HG02970 (cell line): ENCODE data around the gene CLTC.

Experiments used
- ATAC-seq: cut with Tn5 transposase; IDR thresholded peaks from one replicate; pipeline ENCODE4 v1.9.1; 2021; ENCODE audit warnings: mild to moderate bottlenecking, moderate library complexity, moderate number of reproducible peaks; ENCODE audit not compliant: unreplicated experiment, low FRiP score

The CLTC gene

DNA sequence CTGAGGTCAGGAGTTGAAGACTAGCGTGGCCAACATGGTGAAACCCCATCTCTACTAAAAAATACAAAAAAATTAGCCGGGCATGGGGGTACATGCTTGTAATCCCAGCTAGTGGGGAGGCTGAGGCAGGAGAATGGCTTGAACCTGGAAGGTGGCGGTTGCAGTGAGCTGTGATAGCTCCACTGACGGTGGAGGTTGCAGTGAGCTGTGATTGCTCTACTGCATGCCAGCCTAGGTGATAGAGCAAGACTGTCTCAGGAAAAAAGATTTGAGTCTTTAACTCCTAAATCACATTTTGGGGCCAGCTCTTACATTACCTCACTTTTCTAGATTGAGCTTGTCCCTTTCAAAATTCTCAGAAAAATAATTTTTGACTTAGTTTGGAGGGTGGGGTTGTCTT, 102.9 kb downstream of the CLTC start:
- ATAC-seq, result no peak

DNA sequence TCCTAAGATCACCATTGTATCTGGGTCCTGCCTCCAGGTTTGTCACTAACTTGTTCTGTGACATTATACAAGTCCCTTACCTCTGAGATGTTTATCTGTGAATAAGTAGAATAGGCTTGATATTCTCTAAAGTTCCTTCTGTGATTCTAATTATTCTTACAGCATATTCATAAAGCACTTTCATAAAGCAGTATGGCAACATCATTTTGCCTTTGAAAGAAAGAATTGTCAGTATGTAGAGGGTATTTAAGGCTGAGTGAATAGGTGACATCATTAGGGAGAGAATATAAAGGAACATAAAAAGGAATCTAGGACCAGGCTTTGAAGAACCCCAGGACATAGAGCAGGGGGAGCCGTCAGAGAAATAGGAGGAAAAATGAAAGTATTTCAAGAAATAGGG, 103.3 kb downstream of the CLTC start:
- no peak for ATAC-seq

DNA sequence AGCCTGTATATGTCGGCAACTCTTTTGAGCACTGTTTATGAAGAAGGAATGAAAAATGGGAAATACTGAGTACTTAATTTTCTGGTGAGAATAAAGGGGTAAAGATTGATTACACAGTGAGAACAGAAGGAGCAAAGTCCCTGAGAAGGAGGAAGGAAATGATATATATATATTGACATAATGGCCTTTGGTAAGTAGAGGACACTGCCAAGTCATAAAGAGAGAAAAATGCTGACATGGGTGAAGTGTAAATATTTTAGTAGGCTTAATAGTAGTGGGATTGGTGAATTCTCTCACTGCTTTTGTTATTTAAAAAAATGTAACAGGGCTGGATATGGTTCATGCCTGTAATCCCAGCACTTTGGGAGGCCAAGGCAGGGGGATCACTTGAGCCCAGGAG, 103.9 kb downstream of the CLTC start:
- ATAC-seq, result no peak

DNA sequence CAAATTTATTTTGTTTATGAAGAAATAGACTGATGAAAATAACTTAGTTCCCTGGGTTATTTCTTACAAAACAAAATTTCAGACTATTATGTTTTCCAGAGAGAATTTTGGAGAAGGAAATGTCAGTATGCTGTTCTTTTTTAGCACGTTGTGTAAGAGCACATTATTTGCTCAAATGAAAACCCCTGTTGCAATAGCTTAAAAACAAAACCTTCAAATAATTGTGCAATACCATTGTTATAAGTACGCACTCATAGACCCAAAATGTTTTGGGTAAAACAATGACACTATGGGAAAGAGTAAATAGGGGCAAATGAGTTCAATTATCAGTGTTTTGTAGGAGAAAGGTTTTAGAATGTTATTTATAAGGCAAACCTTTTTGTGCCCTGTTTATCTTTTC, 106.0 kb downstream of the CLTC start:
- no peak for ATAC-seq

DNA sequence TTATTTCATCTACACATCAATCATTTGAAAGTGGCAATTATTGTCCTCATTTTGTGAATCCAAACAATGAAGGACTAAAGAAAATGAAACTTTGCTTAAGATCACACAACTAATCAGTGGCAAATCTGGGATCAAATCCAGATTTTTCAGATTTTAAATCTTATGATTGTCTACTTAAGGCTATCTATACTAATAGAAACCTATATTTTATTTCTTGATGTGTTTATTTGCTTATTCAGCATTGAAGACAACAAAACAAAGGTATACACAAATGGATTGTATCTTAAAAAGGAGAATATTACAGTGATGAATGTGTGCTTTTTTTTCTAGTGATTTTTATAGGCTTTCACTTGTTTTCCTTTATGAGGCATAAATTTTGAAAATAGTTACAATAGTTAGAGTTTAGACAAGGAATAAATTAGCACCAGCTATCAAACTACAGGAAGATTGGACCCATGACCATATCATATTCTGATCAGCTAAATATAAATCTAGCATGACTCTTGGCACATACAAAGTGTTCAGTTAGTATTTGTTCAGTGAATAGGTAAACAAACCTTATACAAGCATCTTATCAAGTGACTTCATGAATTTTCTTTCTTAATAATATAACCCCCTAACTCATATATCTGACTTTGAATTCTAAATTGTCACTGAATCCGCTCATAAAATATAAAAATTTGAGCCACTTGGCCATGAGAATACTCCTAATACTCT, 108.3 kb downstream of the CLTC start:
- no peak for ATAC-seq

DNA sequence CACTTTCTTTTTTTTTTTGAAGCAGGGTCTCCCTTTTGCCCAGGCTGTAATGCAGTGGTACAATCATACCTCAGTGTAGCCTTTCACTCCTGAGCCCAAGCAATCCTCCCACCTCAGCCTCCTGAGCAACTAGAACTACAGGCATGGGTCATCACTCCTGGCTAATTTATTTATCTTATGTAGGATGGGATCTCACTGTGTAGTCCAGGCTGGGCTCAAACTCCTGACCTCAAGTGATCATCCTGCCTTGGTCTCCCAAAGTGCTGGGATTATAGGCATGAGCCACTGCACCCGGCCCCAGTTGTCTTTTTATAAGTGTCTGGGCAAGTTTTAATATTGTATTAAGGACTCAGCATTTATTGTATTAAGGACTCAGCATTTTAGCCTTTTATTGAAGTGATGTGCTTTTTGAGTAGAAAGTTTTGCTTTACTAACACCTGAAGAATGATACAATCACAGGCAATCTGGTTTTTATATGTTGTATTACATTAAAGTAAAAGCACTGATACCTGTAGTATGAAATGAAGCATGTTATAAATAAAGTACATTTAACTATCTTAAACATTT, 110.7 kb downstream of the CLTC start:
- ATAC-seq, result no peak

DNA sequence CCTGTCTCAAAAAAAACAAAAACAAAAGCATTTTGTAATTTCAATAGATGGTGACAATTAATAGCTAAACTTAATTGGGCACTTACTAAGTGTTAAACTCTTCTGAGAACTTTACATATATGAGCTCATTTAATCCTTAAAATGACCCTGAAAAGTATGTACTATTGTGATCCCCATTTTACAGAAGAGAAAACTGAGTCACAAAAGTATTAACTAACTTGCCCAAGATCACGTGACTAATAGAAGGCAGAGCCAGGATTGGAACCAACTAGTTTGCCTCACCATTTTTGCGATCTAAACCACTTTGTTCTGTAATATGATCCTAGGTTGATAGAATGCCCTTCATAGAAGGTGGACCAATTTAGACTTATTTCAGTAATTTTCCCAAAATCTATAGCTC, 114.0 kb downstream of the CLTC start:
- no peak for ATAC-seq

DNA sequence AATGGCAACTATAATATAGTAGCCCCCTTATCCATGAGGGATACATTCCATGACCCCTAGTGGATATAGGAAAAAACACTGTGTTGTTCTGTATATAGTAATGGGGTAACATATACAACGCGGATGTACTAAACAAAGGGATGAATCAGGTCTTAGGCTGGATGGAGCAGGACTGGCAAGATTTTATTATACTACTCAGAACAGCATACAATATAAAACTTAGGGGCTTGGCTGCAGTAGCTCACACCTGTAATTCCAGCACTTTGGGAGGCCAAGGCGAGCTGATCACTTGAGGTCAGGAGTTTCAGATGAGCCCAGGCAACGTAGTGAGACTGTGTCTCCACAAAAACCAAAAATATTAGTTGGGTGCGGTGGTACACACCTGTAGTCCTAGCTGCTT, 114.5 kb downstream of the CLTC start:
- no peak for ATAC-seq

DNA sequence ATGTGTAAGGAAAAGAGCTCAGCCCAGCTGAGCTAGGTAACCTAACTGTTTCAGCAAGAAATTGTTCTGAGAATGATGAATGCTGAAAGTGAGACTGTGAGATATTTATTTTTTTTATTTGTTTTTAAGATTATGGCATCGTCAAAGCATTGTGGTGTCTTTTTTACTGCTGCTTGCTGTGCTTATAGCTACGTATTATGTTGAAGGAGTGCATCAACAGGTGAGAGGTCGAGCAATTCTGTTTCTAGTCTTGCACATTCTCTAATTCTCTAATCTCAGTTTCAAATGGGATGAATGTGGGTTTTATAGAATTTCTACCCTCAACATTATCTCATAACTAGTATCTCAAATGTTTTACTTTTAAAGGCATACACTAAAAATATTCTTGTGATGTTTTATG, 117.6 kb downstream of the CLTC start:
- no peak for ATAC-seq

DNA sequence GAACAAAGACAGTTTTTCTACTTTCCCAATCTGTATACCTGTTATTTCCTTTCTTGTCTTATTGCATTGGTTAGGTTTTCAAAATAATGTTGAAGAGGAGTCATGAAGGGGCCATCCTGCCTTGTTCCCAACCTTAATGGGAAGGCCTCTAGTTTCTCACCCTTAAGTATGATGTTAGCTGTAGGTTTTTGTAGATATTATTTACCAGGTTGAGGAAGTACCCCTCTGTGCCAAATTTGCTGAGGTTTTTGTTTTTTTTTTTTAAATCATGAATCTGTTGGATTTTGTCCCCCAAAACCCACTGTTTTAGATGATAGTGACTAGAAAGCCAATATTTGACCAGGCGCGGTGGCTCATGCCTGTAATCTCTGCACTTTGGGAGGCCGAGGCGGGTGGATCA, 124.1 kb downstream of the CLTC start:
- no peak for ATAC-seq

DNA sequence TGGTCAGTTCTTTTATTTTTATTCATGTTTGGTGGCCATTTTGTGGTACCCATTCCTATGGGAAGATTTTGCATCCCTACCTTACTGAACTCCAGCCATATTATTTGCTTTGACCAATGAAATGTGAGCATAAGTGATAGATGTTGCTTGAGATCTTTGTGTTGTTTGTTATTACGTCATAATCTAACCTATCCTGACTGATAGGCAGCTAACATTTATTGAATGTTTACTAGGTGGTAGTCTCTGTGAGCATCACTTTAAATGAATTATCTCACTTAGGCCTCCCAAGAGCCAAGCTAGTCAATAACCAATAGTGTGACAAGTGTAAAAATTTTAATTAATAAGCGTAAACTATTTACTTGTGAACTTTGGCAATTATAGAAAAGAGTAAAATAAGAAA, 125.3 kb downstream of the CLTC start:
- no peak for ATAC-seq
